Activated T-cell treated with anti-CD3 and anti-CD28 coated beads for 4 hours (primary cell): ENCODE results near the gene ARRB1.
"Not testable (repeated sequence)": the region's sequence is repeated elsewhere in the genome, so short reads cannot be mapped to it uniquely, and the experiment has no call there.

Experiments
- DNase-seq: peaks from one replicate; pipeline ENCODE4 v3.0.0-alpha.2; 2020

The ARRB1 gene

GRCh38 chr11:75293903-75294302 is 57.6 kb downstream of the ARRB1 start:
- no peak for DNase-seq

- DNase-seq, result no peak
Measured at GRCh38 chr11:75292943-75293342, 58.5 kb downstream of the ARRB1 start.

DNA sequence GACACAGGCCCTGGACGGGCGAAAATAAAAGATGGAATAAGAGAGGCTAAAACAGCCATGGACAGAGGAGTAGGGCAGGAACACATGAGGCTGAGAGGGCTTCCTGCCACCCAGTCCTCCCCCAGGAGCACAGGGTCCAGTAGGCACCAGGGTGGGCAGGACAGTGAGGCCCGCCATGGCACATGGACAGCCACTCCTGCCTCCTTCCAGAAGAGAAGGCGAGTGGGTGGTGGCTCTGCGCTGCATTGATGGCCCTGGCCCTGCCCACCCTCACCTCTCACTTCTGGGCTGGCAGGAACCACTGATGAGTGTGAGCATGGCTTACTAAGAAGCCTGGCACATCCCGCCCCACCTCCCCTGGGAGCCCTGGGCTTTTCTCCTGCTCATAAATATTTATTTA is 59.7 kb downstream of the ARRB1 start:
- DNase-seq, result no peak

- no peak for DNase-seq
Measured at GRCh38 chr11:75289919-75290318, 61.5 kb downstream of the ARRB1 start.

- DNase-seq, result no peak
Measured at GRCh38 chr11:75289511-75289760, 62.0 kb downstream of the ARRB1 start.

GRCh38 chr11:75287579-75287978 is 63.9 kb downstream of the ARRB1 start:
- no peak for DNase-seq

DNA sequence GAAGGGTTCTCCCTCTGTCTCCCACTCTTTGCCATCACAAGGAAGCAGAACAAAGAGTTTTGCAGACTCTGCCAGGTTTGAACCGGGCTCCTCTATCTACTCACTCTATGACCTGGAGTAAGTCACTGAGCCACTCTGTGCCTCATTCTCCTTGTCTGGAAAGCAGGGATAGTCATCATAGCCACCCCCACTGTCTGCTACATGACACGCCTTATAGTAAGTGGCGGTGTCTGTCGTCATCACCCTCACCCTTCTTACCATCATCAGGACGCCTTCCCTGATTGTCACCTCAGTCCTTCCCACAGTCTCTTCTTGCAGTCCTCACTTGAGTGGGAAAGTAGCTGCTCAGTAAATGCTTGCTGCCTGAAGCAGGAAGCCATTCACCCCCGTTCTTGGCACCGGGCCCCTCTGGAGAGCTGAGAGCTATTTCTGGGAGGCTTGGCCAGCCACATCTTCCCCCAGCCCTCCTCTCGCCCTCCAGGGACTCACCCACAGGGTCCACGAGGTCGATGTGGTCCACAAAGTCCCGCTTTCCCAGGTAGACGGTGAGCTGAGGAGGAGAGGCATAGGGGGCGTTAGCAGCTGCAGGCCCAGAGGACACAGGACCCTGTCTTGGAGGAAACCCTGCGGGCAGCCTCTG is 64.5 kb downstream of the ARRB1 start:
- no peak for DNase-seq

GRCh38 chr11:75285776-75286360 is 65.6 kb downstream of the ARRB1 start:
- DNase-seq, result no peak

DNA sequence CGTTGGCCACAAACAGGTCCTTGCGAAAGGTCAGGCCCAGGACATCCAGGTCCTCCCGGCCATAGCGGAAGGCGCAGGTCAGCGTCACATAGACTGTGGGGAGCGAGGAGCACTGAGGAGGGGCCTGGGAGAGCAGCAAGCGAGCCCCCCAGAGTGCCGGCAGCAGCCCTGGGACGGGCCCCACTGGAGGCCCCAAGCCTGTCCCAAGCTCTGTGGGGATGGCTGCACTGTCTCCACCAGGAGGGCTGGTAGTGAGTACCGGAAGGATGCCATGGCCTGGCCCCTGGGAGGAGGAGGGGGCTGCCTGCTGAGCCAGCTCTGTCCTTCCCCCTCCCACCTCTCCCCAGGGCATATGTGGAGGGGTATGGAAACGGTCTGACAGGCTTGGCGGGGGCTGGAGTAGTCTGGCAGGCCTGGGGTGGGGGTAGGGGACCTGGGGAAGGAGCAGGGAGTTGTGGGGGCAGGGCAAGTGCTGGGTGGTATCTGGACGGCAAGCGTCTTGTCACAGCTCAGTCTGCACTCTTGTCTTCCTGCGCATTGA is 68.0 kb downstream of the ARRB1 start:
- no peak for DNase-seq

DNA sequence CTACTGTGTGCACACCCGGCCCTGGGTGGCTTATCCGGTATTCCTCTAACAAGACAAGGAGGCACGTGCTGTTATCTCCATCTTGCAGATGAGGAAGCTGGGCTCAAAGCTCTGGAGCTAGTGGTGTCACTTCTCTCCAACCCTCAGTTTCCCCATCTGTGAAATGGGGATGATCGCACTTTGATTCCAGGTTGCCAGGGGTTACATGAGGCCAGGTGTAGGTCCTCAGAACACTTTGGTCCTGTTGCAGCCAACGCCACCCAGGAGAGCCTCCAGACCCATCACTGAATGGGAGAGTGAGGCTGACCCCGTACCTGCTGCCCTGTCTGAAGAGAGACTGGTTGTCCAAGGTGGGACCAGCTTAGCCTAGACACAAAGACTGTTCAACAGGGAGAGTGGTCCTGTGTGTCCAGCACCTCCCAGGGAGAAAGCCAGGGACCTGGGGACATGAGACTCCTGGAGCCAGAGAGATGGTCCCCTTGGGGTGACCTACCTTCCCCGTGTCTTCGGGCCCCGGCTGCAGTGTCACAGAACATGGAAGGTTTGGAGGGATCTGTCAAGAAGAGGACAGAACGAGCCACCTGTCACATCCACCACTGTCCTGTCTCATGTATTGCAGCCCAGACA is 69.9 kb downstream of the ARRB1 start:
- no peak for DNase-seq

- no peak for DNase-seq
Measured at GRCh38 chr11:75280770-75281468, 70.5 kb downstream of the ARRB1 start.

DNA sequence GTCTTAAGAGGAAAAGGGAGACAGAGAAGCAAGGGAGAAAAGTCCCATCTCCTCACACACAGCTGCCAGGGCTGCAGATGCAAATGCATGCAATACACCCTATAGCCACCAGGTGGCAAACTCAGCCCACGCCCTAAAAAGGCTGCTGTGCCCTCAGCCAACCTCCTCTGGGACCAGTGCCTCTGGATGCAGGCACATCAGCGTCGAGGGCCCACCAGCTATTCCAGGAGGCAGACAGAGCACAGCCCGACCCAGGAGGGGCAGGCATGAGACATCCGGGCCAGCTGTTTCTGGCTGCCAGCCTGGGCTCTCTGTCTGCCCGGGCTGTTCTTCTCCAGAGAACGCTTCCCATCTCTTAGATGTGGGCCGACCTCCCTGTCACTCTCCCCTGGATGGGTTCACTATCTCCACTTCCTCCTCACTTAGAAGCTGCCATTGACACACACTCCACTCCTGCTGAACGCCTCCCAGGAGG is 71.2 kb downstream of the ARRB1 start:
- DNase-seq, result peak; percentile 68

GRCh38 chr11:75279273-75279672 is 72.2 kb downstream of the ARRB1 start:
- DNase-seq, result no peak

DNA sequence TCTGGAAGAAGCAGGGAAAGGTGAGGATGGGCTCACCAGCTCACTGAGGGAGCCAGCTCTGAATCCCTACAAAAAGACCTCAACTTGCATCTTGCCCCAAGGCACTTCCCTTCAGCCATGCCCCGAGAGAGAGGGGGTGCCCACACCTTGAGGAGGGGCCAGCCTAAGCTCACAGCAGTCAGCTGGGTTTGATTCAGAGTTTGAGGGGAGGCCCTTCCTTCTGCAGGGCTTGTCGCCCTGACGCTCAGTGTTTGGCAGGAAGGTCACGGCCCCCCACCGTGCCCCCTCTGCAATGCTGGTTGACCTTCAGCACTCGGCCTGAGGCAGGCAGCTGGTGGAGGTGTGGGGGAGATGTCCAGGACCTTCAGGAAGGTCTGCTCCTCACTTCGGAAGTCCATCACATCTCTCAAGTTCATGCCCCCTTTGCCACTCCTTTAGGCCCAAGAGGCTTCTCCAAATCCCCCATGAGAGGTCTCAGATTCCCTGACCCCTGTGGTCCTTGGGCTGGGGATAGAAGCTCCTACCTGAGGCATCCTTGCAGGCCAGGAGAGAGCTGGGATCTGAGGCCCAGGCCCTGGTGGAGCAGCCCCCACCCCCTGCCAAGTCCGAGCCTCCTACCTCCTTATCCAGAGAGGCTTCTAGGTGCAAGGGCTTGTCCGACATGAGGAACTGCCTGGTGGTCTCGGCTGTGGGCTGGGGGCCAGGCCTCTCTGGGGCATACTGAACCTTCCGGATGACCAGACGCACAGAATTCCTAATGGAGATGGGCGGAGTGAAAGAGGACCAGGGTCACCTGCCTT is 73.3 kb downstream of the ARRB1 start:
- no peak for DNase-seq

GRCh38 chr11:75277211-75277805 is 74.2 kb downstream of the ARRB1 start:
- no peak for DNase-seq

- DNase-seq, result no peak
Measured at GRCh38 chr11:75276686-75277085, 74.8 kb downstream of the ARRB1 start.

- DNase-seq, result no peak
Measured at GRCh38 chr11:75276186-75276585, 75.3 kb downstream of the ARRB1 start.

GRCh38 chr11:75275581-75275980 is 75.9 kb downstream of the ARRB1 start:
- DNase-seq, result peak; percentile 39

DNA sequence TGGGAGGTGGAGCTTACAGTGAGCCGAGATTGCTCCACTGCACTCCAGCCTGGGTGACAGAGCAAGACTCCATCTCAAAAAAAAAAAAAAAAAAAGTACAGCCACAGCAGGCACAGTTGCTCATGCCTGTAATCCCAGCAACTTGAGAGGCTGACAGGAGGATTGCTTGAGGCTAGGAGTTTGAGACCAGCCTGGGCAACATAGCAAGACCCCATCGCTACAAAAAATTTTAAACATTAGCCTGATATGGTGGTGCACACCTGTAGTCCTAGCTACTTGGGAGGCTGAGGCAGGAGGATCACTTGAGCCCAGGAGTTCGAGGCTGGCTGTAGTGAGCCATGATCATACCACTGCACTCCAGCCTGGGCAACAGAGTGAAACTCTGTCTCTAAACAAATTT is 76.7 kb downstream of the ARRB1 start:
- DNase-seq, result not testable (repeated sequence)

- DNase-seq, result no peak
Measured at GRCh38 chr11:75273411-75274391, 77.8 kb downstream of the ARRB1 start.

DNA sequence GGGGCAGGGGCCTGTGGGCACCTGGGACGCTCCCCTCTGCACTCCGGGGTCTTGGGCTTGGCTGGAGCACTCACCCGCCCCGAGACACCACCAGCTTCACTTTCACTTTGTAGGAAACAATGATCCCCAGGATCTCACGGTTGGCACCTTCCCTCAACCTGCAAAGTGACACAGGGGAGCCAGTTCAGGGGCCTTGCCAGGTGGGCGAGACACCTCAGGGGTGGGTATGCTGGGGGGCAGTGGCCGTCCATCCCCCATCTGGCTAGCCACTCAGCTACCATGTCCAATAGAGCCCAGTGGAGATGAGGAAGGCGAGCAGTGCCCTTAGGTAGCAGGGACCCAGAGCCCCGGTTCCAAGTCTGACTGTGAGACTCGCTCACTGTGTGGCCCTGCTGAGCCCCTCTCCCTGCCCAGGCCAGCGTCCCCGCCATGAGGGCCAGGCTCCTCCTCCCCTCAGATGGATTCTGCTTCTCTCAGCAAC is 78.6 kb downstream of the ARRB1 start:
- DNase-seq, result no peak
